Brain microvascular endothelial cell (primary cell): ENCODE results near the gene CD27.
"Not testable (repeated sequence)": the region's sequence is repeated elsewhere in the genome, so short reads cannot be mapped to it uniquely, and the experiment has no call there.

Experiments
- DNase-seq: peaks from one replicate; pipeline ENCODE4 v3.0.0-alpha.2; 2020
- H3K27ac ChIP-seq: fragments of 250-450 bp; sonication (Bioruptor Pico); 2 replicates; pipeline ENCODE4 v1.5.1; 2020; ENCODE audit warnings: mild to moderate bottlenecking, moderate library complexity
- H3K27me3 ChIP-seq: fragments of 250-450 bp; sonication (Bioruptor Pico); replicated peaks from 2 replicates; pipeline ENCODE4 v1.5.1; 2020; ENCODE audit warnings: mild to moderate bottlenecking
- H3K36me3 ChIP-seq: fragments of 250-450 bp; sonication (Bioruptor Pico); replicated peaks from 2 replicates; pipeline ENCODE4 v1.5.1; 2020; ENCODE audit warnings: mild to moderate bottlenecking
- H3K4me3 ChIP-seq: 2 replicates; pipeline ENCODE4 v1.5.1; 2011; ENCODE audit warnings: low read depth, mild to moderate bottlenecking, control low read depth, low read length, moderate library complexity
- in situ Hi-C: cut with HindIII; loops from 2 replicates; pipeline ENCODE4 v1.10.0; 2017; ENCODE audit warnings: low sequenced_read_pairs, low pct_ligation_motif_present
- TF ChIP-seq, protein P1 (sequence below): IDR thresholded peaks from 2 replicates; pipeline ENCODE4 v1.5.1; 2011; ENCODE audit warnings: low read depth, mild to moderate bottlenecking, moderate library complexity, low read length, control low read depth, inconsistent platforms; ENCODE audit errors: missing control alignments

CD27 gene

DNA sequence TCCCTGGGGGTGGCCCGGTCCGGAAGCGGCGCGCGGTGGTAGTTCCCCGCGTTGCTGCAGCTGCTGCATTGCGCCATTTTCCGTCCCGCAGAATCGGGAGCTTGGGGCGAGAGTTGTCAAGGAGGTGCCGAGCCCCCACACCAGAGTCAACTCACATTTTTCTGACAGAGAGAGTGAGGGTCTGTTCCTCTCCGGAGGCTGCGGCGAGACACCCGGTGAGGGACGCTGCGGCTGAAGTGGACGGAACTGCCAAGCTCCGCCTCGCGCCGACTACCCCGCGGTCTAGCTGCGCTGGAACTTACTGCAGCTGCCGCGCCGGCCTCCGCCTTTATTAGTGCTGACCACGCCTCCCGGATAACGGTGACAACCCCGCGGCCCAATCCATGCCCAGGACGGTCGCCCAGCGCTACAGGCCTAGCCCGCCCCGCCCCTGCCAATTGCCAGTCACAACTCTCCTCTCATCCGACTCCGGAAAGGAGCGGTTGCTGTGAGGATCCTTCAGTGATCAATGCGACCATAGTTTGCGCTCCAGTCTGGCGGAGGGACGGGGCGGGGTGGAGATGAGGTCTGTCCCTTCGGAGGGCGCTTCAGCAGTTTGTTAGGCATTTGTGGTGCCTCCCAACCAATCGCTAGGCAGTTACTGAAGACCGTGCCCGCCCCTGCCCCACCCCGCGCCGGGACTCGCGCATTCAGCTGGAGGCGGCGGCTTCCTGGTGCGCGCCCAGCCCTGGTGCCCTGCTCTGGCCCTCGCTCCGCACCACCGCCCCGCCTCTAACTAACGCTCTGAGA lies 25.8 kb downstream of the CD27 start, which contains the start of gene VAMP1:
TSS of gene VAMP1 (minus strand) at position 303 of the 789 bp plus-strand sequence. CDS start at position 157, 146 bp downstream.
- H3K27me3 ChIP-seq: no peaks in the 10 kb centered on the region
- TF ChIP-seq, protein P1, sequence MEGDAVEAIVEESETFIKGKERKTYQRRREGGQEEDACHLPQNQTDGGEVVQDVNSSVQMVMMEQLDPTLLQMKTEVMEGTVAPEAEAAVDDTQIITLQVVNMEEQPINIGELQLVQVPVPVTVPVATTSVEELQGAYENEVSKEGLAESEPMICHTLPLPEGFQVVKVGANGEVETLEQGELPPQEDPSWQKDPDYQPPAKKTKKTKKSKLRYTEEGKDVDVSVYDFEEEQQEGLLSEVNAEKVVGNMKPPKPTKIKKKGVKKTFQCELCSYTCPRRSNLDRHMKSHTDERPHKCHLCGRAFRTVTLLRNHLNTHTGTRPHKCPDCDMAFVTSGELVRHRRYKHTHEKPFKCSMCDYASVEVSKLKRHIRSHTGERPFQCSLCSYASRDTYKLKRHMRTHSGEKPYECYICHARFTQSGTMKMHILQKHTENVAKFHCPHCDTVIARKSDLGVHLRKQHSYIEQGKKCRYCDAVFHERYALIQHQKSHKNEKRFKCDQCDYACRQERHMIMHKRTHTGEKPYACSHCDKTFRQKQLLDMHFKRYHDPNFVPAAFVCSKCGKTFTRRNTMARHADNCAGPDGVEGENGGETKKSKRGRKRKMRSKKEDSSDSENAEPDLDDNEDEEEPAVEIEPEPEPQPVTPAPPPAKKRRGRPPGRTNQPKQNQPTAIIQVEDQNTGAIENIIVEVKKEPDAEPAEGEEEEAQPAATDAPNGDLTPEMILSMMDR: no peak
- peak; percentile 98 for DNase-seq
- in situ Hi-C loops: no loop called here
- peak within 1 kb of the TSS; percentile 37 for H3K27ac ChIP-seq
- peaks cover 6% of the 10 kb centered on the region for H3K36me3 ChIP-seq
- peak within 1 kb of the TSS; percentile 83 for H3K4me3 ChIP-seq

DNA sequence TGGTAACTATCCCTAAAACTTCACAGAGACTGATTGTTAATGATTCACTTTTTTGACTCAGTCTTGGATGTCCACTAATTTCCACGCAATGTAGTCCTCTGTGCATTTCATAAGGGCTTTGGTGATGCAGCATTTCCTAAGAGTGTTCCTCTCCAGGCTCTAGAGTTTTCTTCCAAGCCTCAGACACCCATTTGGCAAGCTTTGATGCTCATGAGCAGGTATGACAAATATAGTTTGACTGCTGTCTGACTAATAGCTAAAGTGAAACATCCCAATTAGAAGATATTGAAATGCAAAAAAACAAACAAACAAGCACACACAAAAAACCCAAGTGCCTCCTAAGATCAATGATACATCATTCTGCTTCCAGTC lies 27.2 kb downstream of the CD27 start:
- in situ Hi-C loops: no loop called here
- no peak overlapping the region for H3K4me3 ChIP-seq
- H3K27ac ChIP-seq: no peak overlapping the region
- H3K36me3 ChIP-seq: no peaks in the 10 kb centered on the region
- no peaks in the 10 kb centered on the region for H3K27me3 ChIP-seq
- TF ChIP-seq, protein P1: no peak
- DNase-seq: no peak

DNA sequence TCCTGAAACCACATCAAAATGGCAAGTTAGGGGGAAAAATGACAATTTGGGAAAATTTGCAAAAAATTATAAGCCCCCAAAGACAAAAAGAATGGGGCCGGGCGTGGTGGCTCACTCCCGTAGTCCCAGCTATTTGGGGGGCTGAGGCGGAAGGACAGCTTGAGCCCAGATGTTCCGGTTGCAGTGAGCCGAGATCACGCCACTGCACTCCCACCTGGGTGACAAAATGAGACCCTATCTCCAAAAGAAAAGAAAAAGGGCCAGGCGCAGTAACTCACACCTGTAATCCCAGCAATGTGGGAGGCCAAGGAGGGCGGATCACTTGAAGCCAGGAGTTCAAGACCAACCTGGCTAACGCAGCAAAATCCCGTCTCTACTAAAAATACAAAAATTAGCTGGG lies 27.7 kb downstream of the CD27 start:
- H3K27me3 ChIP-seq: no peaks in the 10 kb centered on the region
- no peak for DNase-seq
- H3K27ac ChIP-seq: no peak overlapping the region
- H3K4me3 ChIP-seq: no peak overlapping the region
- no peaks in the 10 kb centered on the region for H3K36me3 ChIP-seq
- TF ChIP-seq, protein P1: no peak
- in situ Hi-C loops: no loop called here

DNA sequence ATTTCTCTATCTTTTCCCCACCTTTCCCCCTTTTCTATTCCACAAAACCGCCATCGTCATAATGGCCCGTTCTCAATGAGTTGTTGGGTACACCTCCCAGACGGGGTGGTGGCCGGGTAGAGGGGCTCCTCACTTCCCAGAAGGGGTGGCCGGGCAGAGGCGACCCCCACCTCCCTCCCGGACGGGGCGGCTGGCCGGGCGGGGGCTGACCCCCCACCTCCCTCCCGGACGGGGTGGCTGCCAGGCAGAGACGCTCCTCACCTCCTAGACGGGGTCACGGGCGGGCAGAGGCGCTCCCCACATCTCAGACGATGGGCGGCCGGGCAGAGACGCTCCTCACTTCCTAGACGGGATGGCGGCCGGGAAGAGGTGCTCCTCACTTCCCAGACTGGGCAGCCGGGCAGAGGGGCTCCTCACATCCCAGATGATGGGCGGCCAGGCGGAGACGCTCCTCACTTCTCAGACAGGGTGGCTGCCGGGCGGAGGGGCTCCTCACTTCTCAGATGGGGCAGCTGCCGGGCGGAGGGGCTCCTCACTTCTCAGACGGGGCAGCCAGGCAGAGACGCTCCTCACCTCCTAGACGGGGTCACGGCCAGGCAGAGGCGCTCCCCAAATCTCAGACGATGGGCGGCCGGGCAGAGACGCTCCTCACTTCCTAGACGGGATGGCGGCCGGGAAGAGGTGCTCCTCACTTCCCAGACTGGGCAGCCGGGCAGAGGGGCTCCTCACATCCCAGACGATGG lies 30.6 kb downstream of the CD27 start:
- H3K27me3 ChIP-seq, DNase-seq, H3K36me3 ChIP-seq, H3K27ac ChIP-seq, H3K4me3 ChIP-seq, in situ Hi-C loops: not testable (repeated sequence)

DNA sequence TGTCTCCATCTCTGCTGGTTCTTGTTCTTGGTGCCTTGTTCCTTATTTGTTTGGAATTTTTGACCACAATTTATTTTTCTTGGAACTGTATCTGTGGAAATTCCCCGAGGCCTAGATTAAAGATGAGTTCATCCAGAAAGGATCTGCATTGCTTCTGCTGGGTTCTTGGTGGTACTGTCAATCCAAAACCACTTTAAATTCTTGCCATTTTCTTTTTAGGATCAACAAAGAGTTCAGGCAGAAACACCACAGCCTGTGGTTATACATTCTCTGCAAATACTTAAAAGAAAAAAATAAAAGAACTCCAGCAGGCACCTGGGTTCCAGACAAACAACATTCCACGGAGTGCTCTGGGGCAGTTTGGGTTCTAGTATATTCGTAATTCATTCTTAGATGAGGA lies 31.7 kb downstream of the CD27 start:
- in situ Hi-C loops: no loop called here
- Histone ChIP-seq H3K27me3 (no peaks in the 10 kb centered on the region), H3K27ac (peak overlapping the region; percentile 28), H3K4me3 (no peak overlapping the region), H3K36me3 (no peaks in the 10 kb centered on the region)
- DNase-seq: peak; percentile 58
- TF ChIP-seq, protein P1: no peak

DNA sequence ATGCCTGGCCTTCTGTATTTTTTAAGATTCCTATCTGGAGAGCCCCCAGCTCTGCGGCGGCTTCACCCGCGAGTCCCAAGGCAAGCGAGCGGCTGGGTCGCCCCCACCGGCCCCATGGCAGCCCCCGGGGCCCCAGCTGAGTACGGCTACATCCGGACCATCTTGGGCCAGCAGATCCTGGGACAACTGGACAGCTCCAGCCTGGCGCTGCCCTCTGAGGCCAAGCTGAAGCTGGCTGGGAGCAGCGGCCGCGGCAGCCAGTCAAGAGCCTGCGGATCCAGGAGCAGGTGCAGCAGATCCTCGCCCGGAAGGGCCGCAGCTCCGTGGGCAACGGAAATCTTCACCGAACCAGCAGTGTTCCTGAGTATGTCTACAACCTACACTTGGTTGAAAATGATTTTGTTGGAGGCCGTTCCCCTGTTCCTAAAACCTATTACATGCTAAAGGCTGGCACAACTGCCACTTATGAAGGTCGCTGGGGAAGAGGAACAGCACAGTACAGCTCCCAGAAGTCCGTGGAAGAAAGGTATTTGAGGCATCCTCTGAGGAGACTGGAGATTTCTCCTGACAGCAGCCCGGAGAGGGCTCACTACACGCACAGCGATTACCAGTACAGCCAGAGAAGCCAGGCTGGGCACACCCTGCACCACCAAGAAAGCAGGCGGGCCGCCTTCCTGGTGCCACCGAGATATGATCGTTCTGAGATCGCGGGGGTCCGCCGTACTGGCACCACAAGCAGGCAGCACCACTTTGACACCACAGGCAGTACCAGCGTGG lies 33.0 kb downstream of the CD27 start:
- DNase-seq, H3K4me3 ChIP-seq, H3K27ac ChIP-seq, H3K27me3 ChIP-seq, in situ Hi-C loops, H3K36me3 ChIP-seq: not testable (repeated sequence)
